Karpas-422 (cell line): ENCODE data around the gene RPS25. TPM values are rescaled to one million over a fixed set of nuclear protein-coding genes. Genes with fewer than 3 reads are reported as not detected.
A peak's percentile ranks its signal among the peaks of the same experiment; 100 is the strongest.
"Not testable (repeated sequence)": the region's sequence is repeated elsewhere in the genome, so short reads cannot be mapped to it uniquely, and the experiment has no call there.

Source experiments
- DNase-seq: peaks from one replicate; pipeline ENCODE4 v3.0.0-alpha.2; 2015
- H2AFZ ChIP-seq: fragments of 200-600 bp; sonication (generic); 2 replicates; pipeline ENCODE4 v1.6.1; 2014; ENCODE audit warnings: antibody characterized with exemption, low read length, mixed read lengths
- H3K27ac ChIP-seq: fragments of 200-600 bp; sonication (generic); 2 replicates; pipeline ENCODE4 v1.5.1; 2014; ENCODE audit warnings: mild to moderate bottlenecking, low read length, moderate library complexity
- H3K27me3 ChIP-seq: fragments of 200-600 bp; sonication (generic); 2 replicates; pipeline ENCODE4 v1.6.1; 2014; ENCODE audit warnings: low read length, mixed read lengths
- H3K36me3 ChIP-seq: fragments of 200-600 bp; sonication (generic); 2 replicates; pipeline ENCODE4 v1.6.1; 2014; ENCODE audit warnings: low read length, mixed read lengths; ENCODE audit not compliant: insufficient read depth
- H3K4me1 ChIP-seq: fragments of 200-600 bp; sonication (generic); 2 replicates; pipeline ENCODE4 v1.6.1; 2014; ENCODE audit warnings: mild to moderate bottlenecking, low read length, mixed read lengths
- H3K4me2 ChIP-seq: fragments of 200-600 bp; sonication (generic); 2 replicates; pipeline ENCODE4 v1.6.1; 2014; ENCODE audit warnings: low read length, low read depth, mild to moderate bottlenecking; ENCODE audit not compliant: poor library complexity, severe bottlenecking
- H3K4me3 ChIP-seq: fragments of 200-600 bp; sonication (generic); 2 replicates; pipeline ENCODE4 v1.5.1; 2014; ENCODE audit warnings: mild to moderate bottlenecking, antibody characterized with exemption, low read length, mixed read lengths
- H3K79me2 ChIP-seq: fragments of 200-600 bp; sonication (generic); 2 replicates; pipeline ENCODE4 v1.6.1; 2014; ENCODE audit warnings: mild to moderate bottlenecking, low read length, mixed read lengths
- H3K9ac ChIP-seq: fragments of 200-600 bp; sonication (generic); 2 replicates; pipeline ENCODE4 v1.6.0; 2014; ENCODE audit warnings: low read length
- H3K9me2 ChIP-seq: fragments of 200-600 bp; sonication (generic), shearing (Covaris generic); replicated peaks from 2 replicates; pipeline ENCODE4 v1.6.0; 2014; ENCODE audit warnings: mild to moderate bottlenecking, low read length, moderate library complexity; ENCODE audit not compliant: insufficient read depth
- H3K9me3 ChIP-seq: fragments of 300-700, 200-600 bp; sonication (generic); 2 replicates; pipeline ENCODE4 v1.6.1; 2014; ENCODE audit warnings: low read length, mixed read lengths
- H4K20me1 ChIP-seq: fragments of 200-600 bp; sonication (generic); 2 replicates; pipeline ENCODE4 v1.6.1; 2014; ENCODE audit warnings: mild to moderate bottlenecking, antibody characterized with exemption, low read length, low read depth; ENCODE audit not compliant: insufficient read depth
- total RNA-seq: library from RNA; depleted of rRNA; stranded (reverse); fragments of >200 nt; shearing (Covaris generic); gene quantifications from 2 replicates; pipeline ENCODE4 v1.2.3, GENCODE V29; 2014; ENCODE audit warnings: low replicate concordance

RPS25 gene
- total RNA-seq, 1 experiment from 2014 or later, result 547 TPM

DNA sequence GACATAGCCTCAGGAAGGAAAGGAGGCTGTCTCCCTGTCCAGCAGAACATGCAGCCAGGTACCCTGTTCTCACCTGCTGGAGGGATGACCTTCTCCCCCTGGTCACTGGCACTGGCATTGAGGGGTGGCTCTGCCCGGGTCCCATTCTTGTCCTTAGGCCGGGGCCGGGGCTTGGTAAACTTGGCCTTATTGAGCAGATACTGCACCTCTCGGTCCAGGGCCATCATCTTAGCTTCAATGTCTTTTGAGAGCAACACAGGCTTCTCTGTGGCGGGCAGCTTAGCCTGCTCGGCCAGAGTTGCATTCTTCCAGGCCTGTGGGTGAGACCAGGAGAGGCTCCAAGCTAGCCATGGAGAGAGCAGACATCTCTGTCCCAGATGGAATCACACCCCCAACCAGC is 28.3 kb upstream of the RPS25 start:
- no peaks in the 10 kb centered on the region for H3K36me3 ChIP-seq

DNA sequence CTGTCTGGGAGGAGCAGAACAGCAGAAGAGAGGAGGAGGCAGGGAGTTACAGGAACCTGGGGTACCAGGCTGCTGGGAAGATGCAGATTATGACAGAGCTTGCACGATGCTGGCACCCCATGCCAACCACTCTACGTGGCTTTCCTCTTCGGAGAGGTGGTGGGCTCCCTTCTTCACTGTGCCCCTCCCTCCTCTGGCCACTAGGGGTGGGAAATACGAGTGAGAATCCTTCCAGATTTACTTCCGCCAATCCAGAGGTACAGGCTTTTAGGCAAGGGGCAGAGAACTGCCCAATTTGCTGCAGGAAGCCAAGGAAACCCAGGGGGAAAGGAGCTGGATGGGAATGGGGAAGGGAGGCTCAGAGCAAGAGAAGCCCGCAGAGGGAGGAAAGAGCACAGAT is 26.6 kb upstream of the RPS25 start:
- Histone ChIP-seq H3K4me1 (peaks cover 8% of the 10 kb centered on the region), H3K4me3 (no peak overlapping the region), H3K9me3 (no peaks in the 10 kb centered on the region), H2AFZ (no peak overlapping the region), H4K20me1 (no peaks in the 10 kb centered on the region), H3K9me2 (no peaks in the 10 kb centered on the region), H3K27ac (no peak overlapping the region), H3K27me3 (no peaks in the 10 kb centered on the region), H3K9ac (no peak overlapping the region), H3K79me2 (no peaks in the 10 kb centered on the region), H3K36me3 (no peaks in the 10 kb centered on the region), H3K4me2 (no peak overlapping the region)
- DNase-seq, result no peak

More for the DNA sequence above, 28.3 kb upstream of the RPS25 start:
- Histone ChIP-seq H3K27ac (no peak overlapping the region), H3K27me3 (no peaks in the 10 kb centered on the region), H3K9ac (no peak overlapping the region), H4K20me1 (no peaks in the 10 kb centered on the region), H3K9me3 (no peaks in the 10 kb centered on the region), H3K9me2 (no peaks in the 10 kb centered on the region), H3K4me3 (no peak overlapping the region), H2AFZ (no peak overlapping the region), H3K4me1 (no peaks in the 10 kb centered on the region), H3K79me2 (no peaks in the 10 kb centered on the region), H3K4me2 (no peak overlapping the region)
- no peak for DNase-seq

DNA sequence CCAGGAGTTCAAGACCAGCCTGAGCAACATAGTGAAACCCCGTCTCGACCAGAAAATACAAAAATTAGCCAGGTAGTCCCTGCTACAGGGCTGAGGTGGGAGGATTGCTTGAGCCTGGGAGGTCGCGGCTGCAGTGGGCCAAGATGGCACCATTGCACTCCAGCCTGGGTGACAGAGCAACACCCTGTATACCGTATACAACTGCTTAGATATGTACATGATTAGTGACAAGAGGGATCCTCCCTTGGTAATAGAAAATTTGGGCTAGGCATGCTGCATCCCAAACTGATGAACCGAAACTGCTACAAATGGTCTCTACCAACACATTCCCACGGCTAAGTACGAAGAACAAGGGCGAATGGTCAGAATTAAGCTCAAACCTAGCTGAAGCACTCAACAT is 24.8 kb upstream of the RPS25 start:
- Histone ChIP-seq H3K9me3 (no peaks in the 10 kb centered on the region), H3K4me3 (no peak overlapping the region), H3K9ac (no peak overlapping the region), H2AFZ (no peak overlapping the region), H3K9me2 (no peaks in the 10 kb centered on the region), H3K79me2 (no peaks in the 10 kb centered on the region), H3K36me3 (no peaks in the 10 kb centered on the region), H4K20me1 (no peaks in the 10 kb centered on the region), H3K4me2 (no peak overlapping the region), H3K27ac (no peak overlapping the region), H3K27me3 (no peaks in the 10 kb centered on the region), H3K4me1 (peaks cover 12% of the 10 kb centered on the region)
- DNase-seq, result no peak

DNA sequence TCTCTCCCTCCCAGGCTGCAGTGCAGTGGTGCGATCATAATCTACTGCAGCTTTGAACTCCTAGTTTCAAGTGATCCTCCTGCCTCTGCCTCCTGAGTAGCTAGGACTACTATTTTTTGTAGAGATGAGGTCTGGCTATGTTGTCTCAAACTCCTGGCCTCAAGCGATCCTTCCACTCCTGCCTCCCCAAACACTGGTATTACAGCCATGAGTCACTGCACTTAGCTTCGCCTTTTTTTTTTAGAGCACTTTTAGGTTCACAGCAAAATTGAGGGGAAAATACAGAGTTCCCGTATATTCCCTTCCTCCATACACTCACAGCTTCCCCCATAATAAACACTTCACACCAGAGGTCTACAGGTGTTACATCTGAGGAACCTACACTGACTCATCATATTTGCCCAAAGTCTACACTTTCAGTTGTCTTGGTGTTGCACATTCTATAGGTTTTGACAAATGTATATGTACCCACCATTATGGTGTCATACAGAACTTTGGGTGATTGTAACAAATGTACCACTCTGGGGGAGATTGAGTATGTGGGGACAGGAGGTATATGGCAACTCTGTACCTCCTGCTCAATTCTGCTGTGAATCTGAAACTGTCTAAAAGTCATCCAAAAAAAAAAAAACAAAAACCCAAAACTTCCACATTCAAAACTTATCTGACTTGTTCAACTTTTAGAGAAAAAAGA is 23.8 kb upstream of the RPS25 start:
- Histone ChIP-seq H3K9me3 (no peaks in the 10 kb centered on the region), H3K27me3 (no peaks in the 10 kb centered on the region), H3K9ac (no peak overlapping the region), H3K79me2 (no peaks in the 10 kb centered on the region), H3K27ac (no peak overlapping the region), H3K4me2 (no peak overlapping the region), H3K4me1 (peaks cover 12% of the 10 kb centered on the region), H4K20me1 (no peaks in the 10 kb centered on the region), H2AFZ (no peak overlapping the region), H3K4me3 (no peak overlapping the region), H3K36me3 (no peaks in the 10 kb centered on the region), H3K9me2 (no peaks in the 10 kb centered on the region)
- DNase-seq, result no peak

DNA sequence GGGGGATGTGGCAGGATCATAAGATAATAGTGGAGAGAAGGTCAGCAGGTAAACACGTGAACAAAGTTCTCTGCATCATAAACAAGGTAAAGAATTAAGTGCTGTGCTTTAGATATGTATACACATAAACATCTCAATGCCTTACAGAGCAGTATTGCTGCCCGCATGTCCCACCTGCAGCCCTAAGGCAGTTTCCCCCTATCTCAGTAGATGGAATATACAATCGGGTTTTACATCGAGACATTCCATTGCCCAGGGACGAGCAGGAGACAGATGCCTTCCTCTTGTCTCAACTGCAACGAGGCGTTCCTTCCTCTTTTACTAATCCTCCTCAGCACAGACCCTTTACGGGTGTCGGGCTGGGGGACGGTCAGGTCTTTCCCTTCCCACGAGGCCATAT is 21.3 kb upstream of the RPS25 start:
- H3K9me3 ChIP-seq, DNase-seq, H2AFZ ChIP-seq, H3K4me3 ChIP-seq, H3K79me2 ChIP-seq, H3K9me2 ChIP-seq, H3K36me3 ChIP-seq, H4K20me1 ChIP-seq, H3K27me3 ChIP-seq: not testable (repeated sequence)
- peaks cover 12% of the 10 kb centered on the region for H3K4me1 ChIP-seq
- H3K27ac ChIP-seq, result peak overlapping the region; percentile 62; the same call in 1 of the 2 replicates
- H3K9ac ChIP-seq, result peak overlapping the region; percentile 41; the same call in 1 of the 2 replicates
- H3K4me2 ChIP-seq, result peak overlapping the region; percentile 2

DNA sequence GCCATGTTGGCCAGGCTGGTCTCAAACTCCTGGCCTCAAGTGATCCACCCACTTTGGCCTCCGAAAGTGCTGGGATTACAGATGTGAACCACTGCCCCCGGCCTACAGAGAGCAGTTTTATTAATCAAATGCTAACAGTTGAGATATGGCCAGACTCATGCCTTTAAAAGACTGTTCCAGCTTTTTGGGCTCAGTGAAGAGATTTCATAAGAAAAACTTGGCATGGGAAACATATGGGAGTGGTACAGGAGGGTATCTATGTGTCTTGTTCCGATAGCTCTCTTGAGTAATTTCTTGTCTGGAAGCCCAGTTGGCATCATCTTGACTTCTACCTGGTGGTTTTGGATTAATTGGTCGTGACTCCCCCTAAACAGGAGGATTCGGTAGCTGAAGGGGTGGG is 20.7 kb upstream of the RPS25 start:
- H3K4me3 ChIP-seq, result no peak overlapping the region
- H3K27ac ChIP-seq, result no peak overlapping the region
- H3K9me3 ChIP-seq, result no peaks in the 10 kb centered on the region
- H3K4me1 ChIP-seq, result peaks cover 12% of the 10 kb centered on the region
- H3K27me3 ChIP-seq, result no peaks in the 10 kb centered on the region
- no peaks in the 10 kb centered on the region for H3K79me2 ChIP-seq
- no peak overlapping the region for H3K4me2 ChIP-seq
- H3K36me3 ChIP-seq, result no peaks in the 10 kb centered on the region
- no peaks in the 10 kb centered on the region for H4K20me1 ChIP-seq
- no peak overlapping the region for H3K9ac ChIP-seq
- H3K9me2 ChIP-seq, result no peaks in the 10 kb centered on the region
- no peak overlapping the region for H2AFZ ChIP-seq
- no peak for DNase-seq

DNA sequence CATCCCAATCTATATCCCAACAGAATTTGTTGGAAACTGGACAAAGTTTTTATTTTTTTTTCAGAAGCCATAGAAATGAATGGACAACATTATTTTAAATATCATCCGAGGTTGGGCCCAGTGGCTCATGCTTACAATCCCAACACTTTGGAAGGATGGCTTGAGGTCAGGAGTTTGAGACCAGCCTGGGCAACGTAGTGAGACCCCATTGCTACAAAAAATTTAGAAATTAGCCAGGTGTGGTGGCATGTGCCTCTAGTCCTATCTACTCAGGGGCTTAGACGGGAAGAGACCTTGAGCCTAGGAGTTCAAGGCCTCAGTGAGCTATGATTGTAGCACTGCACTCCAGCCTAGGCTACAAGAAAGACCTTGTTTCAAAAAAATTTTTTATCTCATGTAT is 16.7 kb upstream of the RPS25 start:
- no peak overlapping the region for H3K4me2 ChIP-seq
- H3K4me3 ChIP-seq, result no peak overlapping the region
- H3K79me2 ChIP-seq, result peaks cover under 1% of the 10 kb centered on the region; the same call in 1 of the 2 replicates
- H3K9ac ChIP-seq, result no peak overlapping the region
- no peak overlapping the region for H3K27ac ChIP-seq
- H3K9me3 ChIP-seq, result no peaks in the 10 kb centered on the region
- no peaks in the 10 kb centered on the region for H3K36me3 ChIP-seq
- no peak for DNase-seq
- no peaks in the 10 kb centered on the region for H3K27me3 ChIP-seq
- H3K4me1 ChIP-seq, result peaks cover 7% of the 10 kb centered on the region
- H3K9me2 ChIP-seq, result no peaks in the 10 kb centered on the region
- H4K20me1 ChIP-seq, result no peaks in the 10 kb centered on the region
- no peak overlapping the region for H2AFZ ChIP-seq

DNA sequence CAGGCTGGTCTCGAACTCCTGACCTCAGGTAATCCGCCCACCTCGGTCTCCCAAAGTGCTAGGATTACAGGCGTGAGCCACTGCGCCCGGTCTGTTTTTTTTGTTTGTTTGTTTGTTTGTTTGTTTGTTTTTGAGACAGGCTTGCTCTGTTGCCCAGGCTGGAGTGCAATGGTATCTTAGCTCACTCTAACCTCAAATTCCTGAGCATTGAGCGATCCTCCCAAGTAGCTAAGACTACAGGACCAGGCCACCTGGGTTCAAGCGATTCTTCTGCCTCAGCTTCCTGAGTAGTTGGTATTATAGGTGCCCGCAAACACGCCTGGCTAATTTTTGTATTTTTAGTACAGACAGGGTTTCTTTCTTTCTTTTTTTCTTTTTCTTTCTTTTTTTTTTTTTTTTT is 15.3 kb upstream of the RPS25 start:
- H3K4me1 ChIP-seq, result peaks cover 16% of the 10 kb centered on the region
- not testable (repeated sequence) for H3K9me2 ChIP-seq, H3K4me2 ChIP-seq, H3K27me3 ChIP-seq, DNase-seq, H3K79me2 ChIP-seq, H2AFZ ChIP-seq, H3K4me3 ChIP-seq, H3K9ac ChIP-seq, H3K9me3 ChIP-seq, H4K20me1 ChIP-seq, H3K27ac ChIP-seq, H3K36me3 ChIP-seq
